Panc1 (cell line): ENCODE measurements around the gene PRMT3. TPM values are rescaled to one million over a fixed set of nuclear protein-coding genes. Genes with fewer than 3 reads are reported as not detected.

Experiments
- ATAC-seq: fragments of 200-7000 bp; cut with Tn5 transposase; 2 replicates; pipeline ENCODE4 v1.9.1; 2020; ENCODE audit warnings: mild to moderate bottlenecking, moderate library complexity
- BruUV-seq: library from RNA; stranded (reverse); fragments of 400-500 nt; replicated peaks from 2 replicates; lab custom pipeline; 2021; lab: Mats Ljungman, UMichigan
- CTCF ChIA-PET: fragments of 300-600 bp; sonication (Branson Sonifier 250); formaldehyde crosslinking; loops from one replicate; lab custom pipeline; 2022; ENCODE audit warnings: antibody characterized with exemption; lab: Charles Lee
- POLR2A ChIA-PET: fragments of 300-600 bp; sonication (Branson Sonifier 250); formaldehyde crosslinking; loops from one replicate; lab custom pipeline; 2022; ENCODE audit warnings: antibody characterized with exemption; lab: Charles Lee
- DNase-seq: peaks from one replicate; pipeline ENCODE4 v3.0.0-alpha.2; 2010; ENCODE audit warnings: low read depth, low spot score
- H3K27ac ChIP-seq: 2 replicates; pipeline ENCODE4 v1.5.1; 2011; ENCODE audit warnings: mild to moderate bottlenecking, low read length, inconsistent platforms
- H3K27me3 ChIP-seq: fragments of 200-500 bp; sonication (Bioruptor generic); 2 replicates; pipeline ENCODE4 v1.6.0; 2014; ENCODE audit warnings: low read length, inconsistent platforms; ENCODE audit not compliant: control insufficient read depth, insufficient read depth
- H3K36me3 ChIP-seq: fragments of 200-500 bp; sonication (Bioruptor generic); 2 replicates; pipeline ENCODE4 v1.5.1; 2014; ENCODE audit warnings: inconsistent platforms, mild to moderate bottlenecking, low read length, moderate library complexity; ENCODE audit not compliant: control insufficient read depth, insufficient read depth
- H3K4me1 ChIP-seq: 2 replicates; pipeline ENCODE4 v1.5.1; 2011; ENCODE audit warnings: inconsistent platforms, mild to moderate bottlenecking, low read length, moderate library complexity; ENCODE audit not compliant: control insufficient read depth, insufficient read depth
- H3K4me3 ChIP-seq, 2 experiments: 2 replicates each; pipeline ENCODE4 v1.5.1; 2011 to 2012; ENCODE audit warnings: low read depth in 2 of 2, low read length in 2 of 2, mild to moderate bottlenecking in 2 of 2, inconsistent platforms in 1 of 2, moderate library complexity in 1 of 2
- H3K9me3 ChIP-seq: fragments of 200-500 bp; sonication (Bioruptor generic); 2 replicates; pipeline ENCODE4 v1.5.1; 2014; ENCODE audit warnings: low read depth, mild to moderate bottlenecking, inconsistent platforms, low read length, moderate library complexity; ENCODE audit not compliant: control insufficient read depth, insufficient read depth
- POLR2AphosphoS5 ChIP-seq: IDR thresholded peaks from 2 replicates; pipeline ENCODE4 v1.6.1; 2012; ENCODE audit warnings: mild to moderate bottlenecking, low read depth, low read length, moderate library complexity
- SIN3A ChIP-seq: IDR thresholded peaks from 2 replicates; pipeline ENCODE4 v1.6.1; 2012; ENCODE audit warnings: low read depth, mild to moderate bottlenecking, low read length, moderate library complexity, borderline replicate concordance; ENCODE audit not compliant: insufficient read depth
- TCF7L2 ChIP-seq: IDR thresholded peaks from 2 replicates; pipeline ENCODE4 v1.6.1; 2011; ENCODE audit warnings: mild to moderate bottlenecking, low read depth, low read length, inconsistent platforms
- in situ Hi-C: cut with HindIII; loops from 2 replicates; pipeline ENCODE4 v1.10.0; 2016; ENCODE audit warnings: low sequenced_read_pairs, low pct_unique_long_range_greater_than_20kb
- intact Hi-C: fragments of 100-400 bp; cut with micrococcal nuclease; formaldehyde crosslinking; loops from one replicate; pipeline ENCODE4 v1.10.0; 2022; ENCODE audit not compliant: unreplicated experiment
- total RNA-seq: library from RNA; stranded (reverse); gene quantifications from one replicate; pipeline ENCODE4 v1.2.1, GENCODE V29; 2021; ENCODE audit not compliant: unreplicated experiment
- TF ChIP-seq, protein P1 (sequence below), 2 experiments: IDR thresholded peaks; 2 replicates each; pipeline ENCODE4 v1.6.1; 2011 to 2012; ENCODE audit warnings: low read depth in 2 of 2, control low read depth in 1 of 2, low read length in 1 of 2, mild to moderate bottlenecking in 1 of 2, moderate library complexity in 1 of 2; ENCODE audit not compliant: insufficient read depth in 1 of 2
- TF ChIP-seq, protein P2 (sequence below): fragments of 450-650 bp; IDR thresholded peaks from 2 replicates; pipeline ENCODE4 v1.5.1; 2017; ENCODE audit warnings: mild to moderate bottlenecking

Gene PRMT3
- total RNA-seq, 1 experiment from 2014 or later = 31.2 TPM

DNA sequence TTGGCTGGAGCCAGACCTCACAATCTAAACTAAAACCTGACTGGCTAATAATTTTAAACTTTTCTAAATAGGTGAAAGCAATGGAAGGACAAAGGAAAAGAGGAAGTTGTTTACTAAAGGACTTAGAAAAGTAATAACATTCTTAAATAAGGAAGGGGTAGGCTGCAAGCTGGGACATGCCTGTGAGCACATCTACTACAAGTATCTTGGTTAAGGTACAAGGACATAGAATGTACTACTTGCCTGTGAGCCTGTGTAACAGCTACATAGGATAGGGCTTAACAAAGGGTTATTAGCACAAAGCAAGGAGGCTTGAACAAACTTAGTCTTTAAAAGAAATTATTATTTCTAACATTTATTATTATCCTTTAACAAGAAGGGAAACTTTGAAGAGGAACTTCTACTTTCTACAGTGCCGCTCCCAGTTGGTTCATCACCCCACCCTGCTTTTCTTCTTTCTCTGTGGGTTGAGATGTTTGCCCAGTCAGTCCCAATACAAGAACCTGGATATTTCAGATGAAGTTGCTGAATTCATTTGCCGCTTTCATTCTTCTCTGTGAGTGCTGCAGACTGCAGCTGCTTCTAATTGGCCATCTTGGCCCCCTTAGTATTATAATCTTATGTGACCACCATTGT lies 87.5 kb downstream of the PRMT3 start:
- ChIA-PET CTCF (no interaction called here), POLR2A (interaction anchor here (0.7 kb wide), 1 partner anchor 340 kb away, joined by 8 read pairs; no protein-coding TSS in a partner anchor)
- Histone ChIP-seq H3K27ac (no peak overlapping the region), H3K4me1 (no peaks in the 10 kb centered on the region), H3K36me3 (no peaks in the 10 kb centered on the region), H3K27me3 (no peaks in the 10 kb centered on the region), H3K4me3 (no peak overlapping the region), H3K9me3 (no peaks in the 10 kb centered on the region)
- BruUV-seq = no TSS peak
- TF ChIP-seq TCF7L2 (no peak), POLR2AphosphoS5 (no peak), SIN3A (no peak)
- TF ChIP-seq, protein P1, sequence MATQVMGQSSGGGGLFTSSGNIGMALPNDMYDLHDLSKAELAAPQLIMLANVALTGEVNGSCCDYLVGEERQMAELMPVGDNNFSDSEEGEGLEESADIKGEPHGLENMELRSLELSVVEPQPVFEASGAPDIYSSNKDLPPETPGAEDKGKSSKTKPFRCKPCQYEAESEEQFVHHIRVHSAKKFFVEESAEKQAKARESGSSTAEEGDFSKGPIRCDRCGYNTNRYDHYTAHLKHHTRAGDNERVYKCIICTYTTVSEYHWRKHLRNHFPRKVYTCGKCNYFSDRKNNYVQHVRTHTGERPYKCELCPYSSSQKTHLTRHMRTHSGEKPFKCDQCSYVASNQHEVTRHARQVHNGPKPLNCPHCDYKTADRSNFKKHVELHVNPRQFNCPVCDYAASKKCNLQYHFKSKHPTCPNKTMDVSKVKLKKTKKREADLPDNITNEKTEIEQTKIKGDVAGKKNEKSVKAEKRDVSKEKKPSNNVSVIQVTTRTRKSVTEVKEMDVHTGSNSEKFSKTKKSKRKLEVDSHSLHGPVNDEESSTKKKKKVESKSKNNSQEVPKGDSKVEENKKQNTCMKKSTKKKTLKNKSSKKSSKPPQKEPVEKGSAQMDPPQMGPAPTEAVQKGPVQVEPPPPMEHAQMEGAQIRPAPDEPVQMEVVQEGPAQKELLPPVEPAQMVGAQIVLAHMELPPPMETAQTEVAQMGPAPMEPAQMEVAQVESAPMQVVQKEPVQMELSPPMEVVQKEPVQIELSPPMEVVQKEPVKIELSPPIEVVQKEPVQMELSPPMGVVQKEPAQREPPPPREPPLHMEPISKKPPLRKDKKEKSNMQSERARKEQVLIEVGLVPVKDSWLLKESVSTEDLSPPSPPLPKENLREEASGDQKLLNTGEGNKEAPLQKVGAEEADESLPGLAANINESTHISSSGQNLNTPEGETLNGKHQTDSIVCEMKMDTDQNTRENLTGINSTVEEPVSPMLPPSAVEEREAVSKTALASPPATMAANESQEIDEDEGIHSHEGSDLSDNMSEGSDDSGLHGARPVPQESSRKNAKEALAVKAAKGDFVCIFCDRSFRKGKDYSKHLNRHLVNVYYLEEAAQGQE (IDR thresholded peaks at IDR 0.05; ENCODE audit: insufficient read depth in 1 of 2, low read depth in 2 of 2, low read length in 1 of 2) = no peak
- ATAC-seq (no peak), DNase-seq (no peak)
- in situ Hi-C loops = no loop called here
- intact Hi-C loops = no loop called here

DNA sequence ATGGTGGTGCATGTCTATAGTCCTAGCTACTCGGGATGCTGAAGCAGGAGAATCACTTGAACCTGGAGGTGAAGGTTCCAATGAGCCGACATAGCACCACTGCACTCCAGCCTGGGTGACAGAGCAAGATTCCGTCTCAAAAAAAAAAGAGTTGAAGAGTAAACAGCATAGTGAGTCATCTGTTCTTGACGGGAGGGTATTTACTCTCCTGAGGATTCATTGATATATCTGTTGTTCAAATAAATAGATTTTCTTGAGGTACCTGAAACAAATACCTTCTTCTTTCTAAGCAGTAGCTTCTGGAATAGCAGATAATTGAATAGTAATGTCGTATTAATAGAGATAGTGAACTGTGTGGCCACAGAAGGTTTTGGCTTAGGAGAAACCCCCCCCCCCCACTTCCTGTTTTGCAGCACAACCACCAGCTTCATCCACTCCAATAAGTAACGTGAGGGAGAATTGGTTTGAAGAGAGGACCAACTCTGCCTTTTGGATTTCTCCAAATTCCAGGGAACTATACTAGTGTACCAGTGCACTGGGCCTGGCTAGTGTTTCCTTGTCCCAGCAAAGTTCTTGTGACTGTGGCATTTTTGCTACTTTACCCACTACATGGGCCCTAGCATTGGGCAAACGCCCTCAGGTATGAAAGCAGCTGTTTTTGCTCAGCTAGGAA lies 90.0 kb downstream of the PRMT3 start:
- POLR2A ChIA-PET = no interaction called here
- intact Hi-C loops = no loop called here

More for the DNA sequence above, 90.0 kb downstream of the PRMT3 start:
- H3K4me1 ChIP-seq = no peaks in the 10 kb centered on the region
- in situ Hi-C loops = no loop called here
- H3K36me3 ChIP-seq = no peaks in the 10 kb centered on the region
- BruUV-seq = no TSS peak
- no peak overlapping the region for H3K27ac ChIP-seq
- DNase-seq (peak; percentile 7), ATAC-seq (no peak)
- no peak overlapping the region for H3K4me3 ChIP-seq
- H3K27me3 ChIP-seq = no peaks in the 10 kb centered on the region
- CTCF ChIA-PET = no interaction called here
- TF ChIP-seq, protein P2, sequence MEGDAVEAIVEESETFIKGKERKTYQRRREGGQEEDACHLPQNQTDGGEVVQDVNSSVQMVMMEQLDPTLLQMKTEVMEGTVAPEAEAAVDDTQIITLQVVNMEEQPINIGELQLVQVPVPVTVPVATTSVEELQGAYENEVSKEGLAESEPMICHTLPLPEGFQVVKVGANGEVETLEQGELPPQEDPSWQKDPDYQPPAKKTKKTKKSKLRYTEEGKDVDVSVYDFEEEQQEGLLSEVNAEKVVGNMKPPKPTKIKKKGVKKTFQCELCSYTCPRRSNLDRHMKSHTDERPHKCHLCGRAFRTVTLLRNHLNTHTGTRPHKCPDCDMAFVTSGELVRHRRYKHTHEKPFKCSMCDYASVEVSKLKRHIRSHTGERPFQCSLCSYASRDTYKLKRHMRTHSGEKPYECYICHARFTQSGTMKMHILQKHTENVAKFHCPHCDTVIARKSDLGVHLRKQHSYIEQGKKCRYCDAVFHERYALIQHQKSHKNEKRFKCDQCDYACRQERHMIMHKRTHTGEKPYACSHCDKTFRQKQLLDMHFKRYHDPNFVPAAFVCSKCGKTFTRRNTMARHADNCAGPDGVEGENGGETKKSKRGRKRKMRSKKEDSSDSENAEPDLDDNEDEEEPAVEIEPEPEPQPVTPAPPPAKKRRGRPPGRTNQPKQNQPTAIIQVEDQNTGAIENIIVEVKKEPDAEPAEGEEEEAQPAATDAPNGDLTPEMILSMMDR = no peak
- TF ChIP-seq TCF7L2 (no peak), POLR2AphosphoS5 (no peak)
- no peaks in the 10 kb centered on the region for H3K9me3 ChIP-seq
